MM.1S (cell line): ENCODE data around the gene TMEM116.
"Not testable (repeated sequence)": the region's sequence is repeated elsewhere in the genome, so short reads cannot be mapped to it uniquely, and the experiment has no call there.

Source experiments
- DNase-seq: peaks from one replicate; pipeline ENCODE4 v3.0.0-alpha.2; 2015
- H2AFZ ChIP-seq: fragments of 300-600 bp; sonication (generic); 2 replicates; pipeline ENCODE4 v1.6.0; 2016; ENCODE audit warnings: antibody characterized with exemption, low read length
- H3F3A ChIP-seq: fragments of 300-600 bp; sonication (generic); 2 replicates; pipeline ENCODE4 v1.6.1; 2016; ENCODE audit warnings: mild to moderate bottlenecking, antibody characterized with exemption, low read length, moderate library complexity, mixed read lengths; ENCODE audit not compliant: insufficient read depth
- H3K27ac ChIP-seq: fragments of 300-600 bp; sonication (generic); 2 replicates; pipeline ENCODE4 v1.5.1; 2016; ENCODE audit warnings: mild to moderate bottlenecking, low read length
- H3K27me3 ChIP-seq: fragments of 300-600 bp; sonication (generic); replicated peaks from 2 replicates; pipeline ENCODE4 v1.6.0; 2016; ENCODE audit warnings: low read length; ENCODE audit not compliant: insufficient read depth
- H3K36me3 ChIP-seq: fragments of 300-600 bp; sonication (generic); replicated peaks from 2 replicates; pipeline ENCODE4 v1.6.1; 2016; ENCODE audit warnings: mild to moderate bottlenecking, low read length, mixed read lengths; ENCODE audit not compliant: insufficient read depth
- H3K4me1 ChIP-seq: fragments of 300-600 bp; sonication (generic); 2 replicates; pipeline ENCODE4 v1.6.1; 2016; ENCODE audit warnings: low read length, mixed read lengths
- H3K4me2 ChIP-seq: fragments of 300-600 bp; sonication (generic); 2 replicates; pipeline ENCODE4 v1.6.0; 2016; ENCODE audit warnings: low read depth, low read length
- H3K4me3 ChIP-seq: fragments of 300-600 bp; sonication (generic); 2 replicates; pipeline ENCODE4 v1.5.1; 2016; ENCODE audit warnings: low read length, mixed read lengths
- H3K79me2 ChIP-seq: fragments of 300-600 bp; sonication (generic); 2 replicates; pipeline ENCODE4 v1.6.1; 2016; ENCODE audit warnings: mixed run types, low read length, mixed read lengths
- H3K9ac ChIP-seq: fragments of 300-600 bp; sonication (generic); 2 replicates; pipeline ENCODE4 v1.6.1; 2016; ENCODE audit warnings: low read length, mixed read lengths
- H3K9me2 ChIP-seq: fragments of 300-600 bp; sonication (generic); replicated peaks from 2 replicates; pipeline ENCODE4 v1.6.1; 2016; ENCODE audit warnings: mild to moderate bottlenecking, low read length, mixed read lengths; ENCODE audit not compliant: insufficient read depth
- H3K9me3 ChIP-seq: fragments of 300-600 bp; sonication (generic); replicated peaks from 2 replicates; pipeline ENCODE4 v1.6.1; 2016; ENCODE audit warnings: mild to moderate bottlenecking, low read length, mixed read lengths; ENCODE audit not compliant: insufficient read depth
- H4K20me1 ChIP-seq: fragments of 300-600 bp; sonication (generic); 2 replicates; pipeline ENCODE4 v1.6.1; 2016; ENCODE audit warnings: mild to moderate bottlenecking, low read length, moderate library complexity, mixed read lengths; ENCODE audit not compliant: insufficient read depth
- EZH2 ChIP-seq: fragments of 300-600 bp; sonication (generic); optimal IDR thresholded peaks from 2 replicates; pipeline ENCODE3; 2017; ENCODE audit warnings: low read depth, mild to moderate bottlenecking, antibody characterized with exemption, low read length, mixed read lengths
- EZH2phosphoT487 ChIP-seq: fragments of 300-600 bp; sonication (generic); IDR thresholded peaks from 2 replicates; pipeline ENCODE4 v1.6.1; 2018; ENCODE audit warnings: antibody characterized with exemption, low read length
- TF ChIP-seq, protein P1 (sequence below): fragments of 300-600 bp; sonication (generic); IDR thresholded peaks from 2 replicates; pipeline ENCODE4 v1.5.1; 2016; ENCODE audit warnings: antibody characterized with exemption, low read length, mixed read lengths

TMEM116 gene

GRCh38 chr12:112046003-112046402 lies 33.0 kb upstream of the TMEM116 start:
- H3K9me2 ChIP-seq: no peaks in the 10 kb centered on the region
- TF ChIP-seq EZH2 (no peak), EZH2phosphoT487 (no peak)
- TF ChIP-seq, protein P1, sequence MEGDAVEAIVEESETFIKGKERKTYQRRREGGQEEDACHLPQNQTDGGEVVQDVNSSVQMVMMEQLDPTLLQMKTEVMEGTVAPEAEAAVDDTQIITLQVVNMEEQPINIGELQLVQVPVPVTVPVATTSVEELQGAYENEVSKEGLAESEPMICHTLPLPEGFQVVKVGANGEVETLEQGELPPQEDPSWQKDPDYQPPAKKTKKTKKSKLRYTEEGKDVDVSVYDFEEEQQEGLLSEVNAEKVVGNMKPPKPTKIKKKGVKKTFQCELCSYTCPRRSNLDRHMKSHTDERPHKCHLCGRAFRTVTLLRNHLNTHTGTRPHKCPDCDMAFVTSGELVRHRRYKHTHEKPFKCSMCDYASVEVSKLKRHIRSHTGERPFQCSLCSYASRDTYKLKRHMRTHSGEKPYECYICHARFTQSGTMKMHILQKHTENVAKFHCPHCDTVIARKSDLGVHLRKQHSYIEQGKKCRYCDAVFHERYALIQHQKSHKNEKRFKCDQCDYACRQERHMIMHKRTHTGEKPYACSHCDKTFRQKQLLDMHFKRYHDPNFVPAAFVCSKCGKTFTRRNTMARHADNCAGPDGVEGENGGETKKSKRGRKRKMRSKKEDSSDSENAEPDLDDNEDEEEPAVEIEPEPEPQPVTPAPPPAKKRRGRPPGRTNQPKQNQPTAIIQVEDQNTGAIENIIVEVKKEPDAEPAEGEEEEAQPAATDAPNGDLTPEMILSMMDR: no peak
- H3K79me2 ChIP-seq: no peaks in the 10 kb centered on the region
- H3K4me2 ChIP-seq: no peak overlapping the region
- no peaks in the 10 kb centered on the region for H3K9me3 ChIP-seq
- no peaks in the 10 kb centered on the region; the same call in 1 of the 2 replicates for H3K36me3 ChIP-seq
- no peaks in the 10 kb centered on the region for H3K4me1 ChIP-seq
- H3K9ac ChIP-seq: no peak overlapping the region
- H3K4me3 ChIP-seq: no peak overlapping the region
- H3F3A ChIP-seq: no peaks in the 10 kb centered on the region
- H3K27me3 ChIP-seq: no peaks in the 10 kb centered on the region
- H4K20me1 ChIP-seq: no peaks in the 10 kb centered on the region
- DNase-seq: no peak
- no peak overlapping the region for H2AFZ ChIP-seq
- H3K27ac ChIP-seq: no peak overlapping the region

- H3K4me3 ChIP-seq, H3K4me1 ChIP-seq, DNase-seq, H3K27ac ChIP-seq, H3K9ac ChIP-seq, H3F3A ChIP-seq, H3K9me2 ChIP-seq, H3K9me3 ChIP-seq, H3K4me2 ChIP-seq, H3K36me3 ChIP-seq, H4K20me1 ChIP-seq, H2AFZ ChIP-seq, H3K79me2 ChIP-seq, H3K27me3 ChIP-seq: not testable (repeated sequence)
Observed at GRCh38 chr12:112036614-112037013, 23.6 kb upstream of the TMEM116 start.

GRCh38 chr12:112035219-112035785 lies 22.3 kb upstream of the TMEM116 start:
- TF ChIP-seq, protein P1: no peak
- TF ChIP-seq EZH2 (no peak), EZH2phosphoT487 (no peak)
- H2AFZ ChIP-seq: no peak overlapping the region
- H3K79me2 ChIP-seq: no peaks in the 10 kb centered on the region
- no peaks in the 10 kb centered on the region for H3K4me1 ChIP-seq
- no peaks in the 10 kb centered on the region for H3K9me3 ChIP-seq
- DNase-seq: no peak
- H3K27ac ChIP-seq: no peak overlapping the region
- H3K4me2 ChIP-seq: no peak overlapping the region
- no peak overlapping the region for H3K4me3 ChIP-seq
- no peak overlapping the region for H3K9ac ChIP-seq
- H3K9me2 ChIP-seq: no peaks in the 10 kb centered on the region
- no peaks in the 10 kb centered on the region for H3K27me3 ChIP-seq
- no peaks in the 10 kb centered on the region for H3K36me3 ChIP-seq
- no peaks in the 10 kb centered on the region for H3F3A ChIP-seq
- H4K20me1 ChIP-seq: no peaks in the 10 kb centered on the region

DNA sequence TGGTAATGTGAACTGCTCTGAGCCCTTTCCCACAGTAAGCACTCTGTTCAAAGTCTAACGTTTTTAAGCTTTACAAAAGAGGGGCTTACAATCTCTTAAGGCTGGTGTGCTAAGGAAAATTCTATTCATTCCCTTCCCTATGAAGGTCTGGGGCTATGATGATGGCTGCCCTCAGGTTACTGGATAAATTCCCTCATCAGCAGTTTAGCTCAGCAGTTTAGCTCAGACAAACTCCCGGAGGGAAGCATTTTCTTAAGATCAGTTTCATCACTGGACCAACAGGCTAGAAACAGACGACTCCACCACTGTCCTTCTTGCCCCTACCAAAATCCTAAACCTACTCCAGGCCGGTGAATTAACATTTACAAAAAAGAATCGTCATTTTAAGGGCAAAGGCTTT lies 19.3 kb upstream of the TMEM116 start:
- no peaks in the 10 kb centered on the region for H3F3A ChIP-seq
- no peaks in the 10 kb centered on the region for H4K20me1 ChIP-seq
- TF ChIP-seq, protein P1: no peak
- TF ChIP-seq EZH2phosphoT487: no peak
- no peak for TF ChIP-seq EZH2
- no peak overlapping the region for H2AFZ ChIP-seq
- no peak overlapping the region for H3K9ac ChIP-seq
- no peaks in the 10 kb centered on the region for H3K27me3 ChIP-seq
- H3K9me2 ChIP-seq: no peaks in the 10 kb centered on the region
- H3K27ac ChIP-seq: no peak overlapping the region
- H3K36me3 ChIP-seq: no peaks in the 10 kb centered on the region
- no peaks in the 10 kb centered on the region for H3K79me2 ChIP-seq
- H3K4me2 ChIP-seq: no peak overlapping the region
- H3K4me1 ChIP-seq: no peaks in the 10 kb centered on the region
- no peaks in the 10 kb centered on the region for H3K9me3 ChIP-seq
- no peak overlapping the region for H3K4me3 ChIP-seq
- no peak for DNase-seq
